ENCODE results near the gene SLC24A2.

DNA sequence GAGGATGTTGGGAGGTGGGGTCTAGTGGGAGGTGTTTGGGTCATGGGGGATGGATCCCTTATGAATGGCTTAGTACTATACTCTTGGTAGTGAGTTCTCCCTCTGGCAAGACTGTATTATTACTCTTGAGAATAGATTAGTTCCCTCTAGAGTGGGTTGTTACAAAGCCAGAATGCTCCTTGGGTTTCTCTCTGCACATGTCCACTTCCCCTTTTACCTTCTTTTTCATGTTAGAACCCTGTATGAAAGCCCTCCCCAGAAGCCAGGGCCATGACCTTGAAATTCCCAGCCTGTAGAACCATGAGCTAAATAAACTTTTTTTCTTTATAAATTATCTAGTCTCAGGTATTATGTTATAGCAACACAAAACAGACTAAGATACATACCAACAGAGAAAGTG, 31.1 kb downstream of the SLC24A2 start:
- TF ChIP-seq, protein P1, sequence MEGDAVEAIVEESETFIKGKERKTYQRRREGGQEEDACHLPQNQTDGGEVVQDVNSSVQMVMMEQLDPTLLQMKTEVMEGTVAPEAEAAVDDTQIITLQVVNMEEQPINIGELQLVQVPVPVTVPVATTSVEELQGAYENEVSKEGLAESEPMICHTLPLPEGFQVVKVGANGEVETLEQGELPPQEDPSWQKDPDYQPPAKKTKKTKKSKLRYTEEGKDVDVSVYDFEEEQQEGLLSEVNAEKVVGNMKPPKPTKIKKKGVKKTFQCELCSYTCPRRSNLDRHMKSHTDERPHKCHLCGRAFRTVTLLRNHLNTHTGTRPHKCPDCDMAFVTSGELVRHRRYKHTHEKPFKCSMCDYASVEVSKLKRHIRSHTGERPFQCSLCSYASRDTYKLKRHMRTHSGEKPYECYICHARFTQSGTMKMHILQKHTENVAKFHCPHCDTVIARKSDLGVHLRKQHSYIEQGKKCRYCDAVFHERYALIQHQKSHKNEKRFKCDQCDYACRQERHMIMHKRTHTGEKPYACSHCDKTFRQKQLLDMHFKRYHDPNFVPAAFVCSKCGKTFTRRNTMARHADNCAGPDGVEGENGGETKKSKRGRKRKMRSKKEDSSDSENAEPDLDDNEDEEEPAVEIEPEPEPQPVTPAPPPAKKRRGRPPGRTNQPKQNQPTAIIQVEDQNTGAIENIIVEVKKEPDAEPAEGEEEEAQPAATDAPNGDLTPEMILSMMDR (optimal IDR thresholded peaks at IDR 0.05 in 1 of 3, IDR thresholded peaks at IDR 0.05 in 1 of 3, conservative IDR thresholded peaks at IDR 0.05 in 1 of 3; ENCODE audit: extremely low read depth in 1 of 3, insufficient read depth in 2 of 3, low read length in 3 of 3): no peak
- TF ChIP-seq EZH2 (IDR thresholded peaks at IDR 0.05; ENCODE audit: low read length): no peak

Measured in keratinocyte (primary cell).